Measurements from ENCODE around the gene MAN2A1. TPM values are rescaled to one million over a fixed set of nuclear protein-coding genes. Genes with fewer than 3 reads are reported as not detected.

The MAN2A1 gene
- total RNA-seq, 1 experiment from 2014 or later = 78.0 TPM

- H2AFZ ChIP-seq (ENCODE audit: low read length) = no peak overlapping the region
- no peak for DNase-seq
- no peak overlapping the region for H3K27ac ChIP-seq (ENCODE audit: insufficient read length, low read depth, low read length)
- no peak overlapping the region for H3K14ac ChIP-seq (ENCODE audit: insufficient read depth, low read length)
- H2BK5ac ChIP-seq (ENCODE audit: insufficient read length, low read length) = no peak overlapping the region
- Mint-ChIP-seq H3K4me3 (no peak overlapping the region), H3K36me3 (ENCODE audit: insufficient read depth in 1 of 3, low read depth in 3 of 3) (peaks cover 66 to 82% (median 78%) of the 10 kb centered on the region in 3 experiments), H3K9me3 (peaks cover 18 to 24% of the 10 kb centered on the region in 2 experiments), H3K27ac (no peak overlapping the region), H3K27me3 (ENCODE audit: low read depth) (no peaks in the 10 kb centered on the region), H3K4me1 (no peaks in the 10 kb centered on the region)
- no peak overlapping the region for H4K8ac ChIP-seq (replicated peaks; ENCODE audit: insufficient read length, low read depth, low read length)
- no peaks in the 10 kb centered on the region for H3K79me1 ChIP-seq (ENCODE audit: insufficient read depth, low read depth, low read length, poor library complexity, severe bottlenecking)
- no peaks in the 10 kb centered on the region for H4K20me1 ChIP-seq (ENCODE audit: control insufficient read depth, insufficient read depth, insufficient read length)
- H4K91ac ChIP-seq (ENCODE audit: insufficient read length, low read depth, low read length) = no peak overlapping the region
- no peaks in the 10 kb centered on the region for H3K27me3 ChIP-seq (ENCODE audit: insufficient read depth, low read length)
- H3T11ph ChIP-seq (ENCODE audit: low read length) = no peak overlapping the region
- no peak overlapping the region for H3K23ac ChIP-seq (ENCODE audit: insufficient read length, low read depth, low read length)
- H2BK15ac ChIP-seq (ENCODE audit: low read depth, low read length) = no peak overlapping the region
- H3K23me2 ChIP-seq (ENCODE audit: insufficient read length, low read depth, low read length, poor library complexity, severe bottlenecking) = no peaks in the 10 kb centered on the region
- no peaks in the 10 kb centered on the region for H3K4me1 ChIP-seq (ENCODE audit: insufficient read depth, low read length)
- H2AK5ac ChIP-seq (ENCODE audit: insufficient read length, low read length) = no peak overlapping the region
- H3K9me3 ChIP-seq (ENCODE audit: control insufficient read depth, low read depth, low read length) = peaks cover 13% of the 10 kb centered on the region
- no peaks in the 10 kb centered on the region for H3K79me2 ChIP-seq (ENCODE audit: insufficient read depth, low read length)
- no peak overlapping the region for H2BK120ac ChIP-seq (ENCODE audit: low read depth, low read length, poor library complexity, severe bottlenecking)
- WGBS (ENCODE audit: extremely low coverage, insufficient read length, low lambda C conversion rate) = no CpG with 5 or more reads among the region's 1 CpG
- no peak for TF ChIP-seq CTCF (conservative IDR thresholded peaks at IDR 0.05)
- no peak overlapping the region for H3K4me2 ChIP-seq (ENCODE audit: insufficient read depth, insufficient read length, low read length)
- no peak overlapping the region for H2BK20ac ChIP-seq (ENCODE audit: low read depth, low read length, poor library complexity, severe bottlenecking)
- H3K18ac ChIP-seq (ENCODE audit: insufficient read length, low read depth, low read length) = no peak overlapping the region
- H4K5ac ChIP-seq (ENCODE audit: insufficient read length, low read depth, low read length) = no peak overlapping the region
- no peak overlapping the region for H3K4ac ChIP-seq (ENCODE audit: low read depth, low read length)
- H3K56ac ChIP-seq (ENCODE audit: insufficient read length, low read depth, low read length) = no peak overlapping the region
- H2BK12ac ChIP-seq (ENCODE audit: insufficient read length, low read depth, low read length) = no peak overlapping the region
- H3K9ac ChIP-seq (ENCODE audit: extremely low read depth, insufficient read length, low read length) = no peak overlapping the region
These were observed 102.9 kb downstream of the MAN2A1 start for GRCh38 chr5:109792613-109793012.

Data from H9 (cell line).